Kidney (tissue), 14 donors: ENCODE results near the gene ZNF630. TPM values are rescaled to one million over a fixed set of nuclear protein-coding genes. Genes with fewer than 3 reads are reported as not detected.

ENCODE experiments used
- DNase-seq, 5 donors: peaks; one replicate each; pipeline ENCODE4 v3.0.0-alpha.2; 2013 to 2020
- FAIRE-seq: peaks from 2 replicates; lab custom pipeline; 2012; peaks lifted over from hg19 to GRCh38; lab: Jason Lieb, UNC
- H3K27ac ChIP-seq, 2 donors: one replicate each; pipeline ENCODE4 v1.7.0; 2013; ENCODE audit warnings: low read depth in 2 of 2, low read length in 2 of 2, inconsistent platforms in 1 of 2
- H3K27me3 ChIP-seq: one replicate; pipeline ENCODE4 v1.7.1; 2013; ENCODE audit warnings: low read length, inconsistent platforms; ENCODE audit not compliant: control insufficient read depth, insufficient read depth
- H3K36me3 ChIP-seq, 3 donors: one replicate each; pipeline versions ENCODE4 v1.7.0 to v1.7.1; 2013; ENCODE audit warnings: low read length in 3 of 3, control low read depth in 1 of 3, inconsistent platforms in 1 of 3; ENCODE audit not compliant: insufficient read depth in 3 of 3, control insufficient read depth in 2 of 3
- H3K4me1 ChIP-seq, 3 donors: one replicate each; pipeline versions ENCODE4 v1.7.0 to v1.7.1; 2013; ENCODE audit warnings: low read length in 3 of 3, inconsistent platforms in 1 of 3, low read depth in 1 of 3; ENCODE audit not compliant: control insufficient read depth in 2 of 3, insufficient read depth in 2 of 3
- H3K4me3 ChIP-seq, 3 donors: one replicate each; pipeline versions ENCODE4 v1.7.0 to v1.8.1; 2013; ENCODE audit warnings: low read length in 3 of 3, control low read depth in 1 of 3, inconsistent platforms in 1 of 3
- H3K9ac ChIP-seq, 3 donors: one replicate each; pipeline versions ENCODE4 v1.7.0 to v1.7.1; 2013; ENCODE audit warnings: low read length in 3 of 3, control low read depth in 1 of 3, inconsistent platforms in 1 of 3
- H3K9me3 ChIP-seq, 3 donors: one replicate each; pipeline versions ENCODE4 v1.7.0 to v1.7.1; 2013; ENCODE audit warnings: low read length in 3 of 3, control low read depth in 1 of 3, inconsistent platforms in 1 of 3; ENCODE audit not compliant: control insufficient read depth in 2 of 3, insufficient read depth in 1 of 3
- intact Hi-C: fragments of 100-400 bp; cut with DNase I; formaldehyde crosslinking; loops from one replicate; pipeline ENCODE4 v1.11.1; 2022
- polyA plus RNA-seq: library from polyadenylated mRNA; stranded (reverse); fragments of 350-450 nt; fragmentation: Illumina TruSeq; extraction: RNeasy Lipid Tissue Mini Kit (QIAGEN cat#74804); gene quantifications from one replicate; pipeline ENCODE4 v1.2.3, GENCODE V29; 2014; ENCODE audit warnings: low read depth, low replicate concordance; ENCODE audit not compliant: insufficient read depth
- total RNA-seq: library from RNA; stranded (reverse); fragmentation: NEBNext Ultra II Directional; extraction: Animal tissue kit (Norgen Biotek cat#: 25700); gene quantifications from one replicate; pipeline ENCODE4 v1.2.1, GENCODE V29; 2021
- TF ChIP-seq, protein P1 (sequence below): IDR thresholded peaks from 3 replicates; pipeline ENCODE4 v1.5.1; 2012; ENCODE audit warnings: mild to moderate bottlenecking, moderate library complexity, borderline replicate concordance; ENCODE audit not compliant: insufficient read depth; ENCODE audit errors: extremely low read depth
- donor health status: control.
- donor health status: control.
- donor health status: control.
- donor health status: control.
- donor health status: control.
- donor health status: DM: yes; HTN: yes; CAD: no.
- donor health status: Normal renal cell carcinoma (clear cell type).

Gene ZNF630
- total and polyA plus RNA-seq, 2 donors from 2014 or later = 3.2 to 3.3 TPM

DNA sequence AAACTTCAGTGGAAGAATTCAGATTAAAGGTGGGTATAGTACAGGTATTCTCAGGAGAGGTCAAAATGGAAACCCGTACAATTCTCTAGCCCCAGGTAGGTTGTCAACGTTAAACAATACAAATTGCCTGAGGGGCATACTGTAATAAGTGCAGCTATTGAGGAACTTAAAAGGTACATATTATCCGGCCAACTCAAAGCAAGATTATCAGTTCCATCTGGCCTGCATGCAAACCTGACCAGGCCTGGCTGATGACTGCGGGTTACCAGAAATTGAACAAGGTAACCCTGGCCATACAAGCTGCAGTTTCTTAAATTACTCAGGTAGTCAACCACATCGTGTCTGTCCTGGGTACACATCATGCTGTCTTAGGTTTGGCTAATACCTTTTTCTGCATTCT lies 12.3 kb upstream of the ZNF630 start:
- FAIRE-seq (no peak), DNase-seq (no peak)
- TF ChIP-seq, protein P1, sequence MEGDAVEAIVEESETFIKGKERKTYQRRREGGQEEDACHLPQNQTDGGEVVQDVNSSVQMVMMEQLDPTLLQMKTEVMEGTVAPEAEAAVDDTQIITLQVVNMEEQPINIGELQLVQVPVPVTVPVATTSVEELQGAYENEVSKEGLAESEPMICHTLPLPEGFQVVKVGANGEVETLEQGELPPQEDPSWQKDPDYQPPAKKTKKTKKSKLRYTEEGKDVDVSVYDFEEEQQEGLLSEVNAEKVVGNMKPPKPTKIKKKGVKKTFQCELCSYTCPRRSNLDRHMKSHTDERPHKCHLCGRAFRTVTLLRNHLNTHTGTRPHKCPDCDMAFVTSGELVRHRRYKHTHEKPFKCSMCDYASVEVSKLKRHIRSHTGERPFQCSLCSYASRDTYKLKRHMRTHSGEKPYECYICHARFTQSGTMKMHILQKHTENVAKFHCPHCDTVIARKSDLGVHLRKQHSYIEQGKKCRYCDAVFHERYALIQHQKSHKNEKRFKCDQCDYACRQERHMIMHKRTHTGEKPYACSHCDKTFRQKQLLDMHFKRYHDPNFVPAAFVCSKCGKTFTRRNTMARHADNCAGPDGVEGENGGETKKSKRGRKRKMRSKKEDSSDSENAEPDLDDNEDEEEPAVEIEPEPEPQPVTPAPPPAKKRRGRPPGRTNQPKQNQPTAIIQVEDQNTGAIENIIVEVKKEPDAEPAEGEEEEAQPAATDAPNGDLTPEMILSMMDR = no peak
- H3K9me3 ChIP-seq = no peaks in the 10 kb centered on the region
- no peak overlapping the region for H3K9ac ChIP-seq
- H3K27me3 ChIP-seq = no peaks in the 10 kb centered on the region
- H3K36me3 ChIP-seq = no peaks in the 10 kb centered on the region
- H3K27ac ChIP-seq = no peak overlapping the region
- no peak overlapping the region for H3K4me3 ChIP-seq
- peaks cover 0 to 2% (median 0%) of the 10 kb centered on the region in 3 donors for H3K4me1 ChIP-seq
- intact Hi-C loops = no loop called here

DNA sequence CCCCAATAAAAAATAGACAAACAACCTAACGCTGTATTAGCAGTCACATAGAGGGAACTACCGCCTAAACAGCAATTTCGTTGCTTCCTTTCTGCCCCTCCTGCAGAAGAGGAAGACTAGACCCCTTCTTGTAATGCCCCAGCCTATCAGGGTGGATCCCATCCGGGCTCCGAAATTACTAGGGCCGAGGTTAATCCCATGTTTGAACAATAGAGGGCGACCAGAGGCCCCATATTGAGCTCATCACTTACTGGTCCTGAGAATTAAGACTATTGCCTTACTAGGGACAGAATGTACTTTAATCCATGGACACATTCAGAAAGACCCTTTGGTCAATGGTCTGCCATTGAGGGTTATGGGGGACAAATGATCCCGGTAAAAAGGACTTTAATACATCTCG lies 11.8 kb upstream of the ZNF630 start:
- FAIRE-seq (peak; percentile 27), DNase-seq (peak in 4 of 5 donors; percentile 38 to 67 (median 56))
- intact Hi-C loops = no loop called here

DNA sequence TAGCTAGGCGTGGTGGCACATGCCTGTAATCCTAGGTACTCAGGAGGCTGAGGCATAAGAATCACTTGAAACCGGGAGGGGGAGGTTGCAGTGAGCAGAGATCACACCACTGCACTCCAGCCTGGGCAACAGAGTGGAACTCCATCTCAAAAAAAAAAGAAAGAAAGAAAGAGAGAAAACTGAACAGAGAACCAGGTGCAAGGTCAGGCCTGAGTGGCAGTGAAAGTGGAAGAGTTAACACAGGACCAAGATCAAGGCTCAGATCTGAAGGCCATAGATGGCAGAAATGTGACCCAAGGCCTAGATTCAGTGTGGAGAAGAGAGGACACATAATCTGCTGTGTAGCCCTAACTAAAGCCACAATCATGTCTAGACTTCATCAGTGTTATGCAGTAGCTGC lies 4.9 kb upstream of the ZNF630 start:
- intact Hi-C loops = no loop called here
- no peaks in the 10 kb centered on the region for H3K9me3 ChIP-seq
- H3K27ac ChIP-seq = no peak overlapping the region
- H3K4me1 ChIP-seq = no peaks in the 10 kb centered on the region
- H3K36me3 ChIP-seq = no peaks in the 10 kb centered on the region
- TF ChIP-seq, protein P1 = no peak
- DNase-seq (no peak), FAIRE-seq (no peak)
- no peak overlapping the region for H3K9ac ChIP-seq
- no peak overlapping the region for H3K4me3 ChIP-seq
- H3K27me3 ChIP-seq = no peaks in the 10 kb centered on the region

More for the DNA sequence above, 11.8 kb upstream of the ZNF630 start:
- H3K4me1 ChIP-seq = peaks cover 0 to 2% (median 0%) of the 10 kb centered on the region in 3 donors
- H3K36me3 ChIP-seq = no peaks in the 10 kb centered on the region
- no peaks in the 10 kb centered on the region for H3K27me3 ChIP-seq
- no peaks in the 10 kb centered on the region for H3K9me3 ChIP-seq
- no peak overlapping the region for H3K4me3 ChIP-seq
- H3K27ac ChIP-seq = no peak overlapping the region
- H3K9ac ChIP-seq = no peak overlapping the region
- TF ChIP-seq, protein P1 = peak; percentile 17
